ENCODE data around the gene ELP1.

GRCh38 chr9:108834959-108835665 lies 98.8 kb downstream of the ELP1 start:
- TF ChIP-seq POLR2AphosphoS2 (conservative IDR thresholded peaks at IDR 0.05; ENCODE audit: low read length) (no peak), MAX (IDR thresholded peaks at IDR 0.05) (no peak), CTCF (IDR thresholded peaks at IDR 0.05) (no peak), FOSL2 (IDR thresholded peaks at IDR 0.05) (no peak), FOSL2 (CRISPR knock-in tag; IDR thresholded peaks at IDR 0.05) (no peak), HOXA7 (CRISPR knock-in tag; IDR thresholded peaks at IDR 0.05) (no peak), TP53 (CRISPR knock-in tag; IDR thresholded peaks at IDR 0.05) (no peak)
